Raji (cell line): Measurements from ENCODE around the gene FRK.

Experiments used
- POLR2A ChIP-seq: IDR thresholded peaks from 2 replicates; pipeline ENCODE4 v1.6.1; 2011; ENCODE audit warnings: low read depth, low read length, control low read depth; ENCODE audit not compliant: insufficient read depth

Gene FRK

DNA sequence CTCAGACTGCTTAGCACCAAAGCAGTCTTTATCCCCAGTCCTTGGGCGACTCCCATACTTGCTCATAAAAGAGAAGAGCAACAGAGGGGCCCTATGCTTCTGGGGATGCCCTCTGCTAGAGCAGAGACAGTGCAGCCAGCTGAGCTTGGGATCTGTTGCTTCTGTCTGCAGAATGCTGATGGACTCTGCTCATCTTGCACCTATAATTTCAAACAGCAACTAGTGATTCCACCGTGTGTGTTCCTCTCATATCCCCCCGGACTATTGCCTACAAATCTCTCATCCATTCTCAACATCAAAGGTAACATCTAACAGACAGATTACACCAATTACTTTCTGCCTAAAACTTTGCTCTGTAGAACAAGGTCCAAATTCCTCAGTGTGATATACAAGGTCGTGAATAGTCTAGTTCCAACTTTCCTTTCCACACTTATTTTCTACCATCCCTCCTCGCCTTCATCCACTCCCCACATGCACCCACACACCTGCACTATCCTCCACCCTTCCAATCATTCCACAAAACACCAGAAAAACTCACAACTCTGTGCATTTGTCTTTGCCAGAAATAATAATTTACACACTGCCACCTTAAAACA lies 62.6 kb downstream of the FRK start:
- TF ChIP-seq POLR2A: no peak

DNA sequence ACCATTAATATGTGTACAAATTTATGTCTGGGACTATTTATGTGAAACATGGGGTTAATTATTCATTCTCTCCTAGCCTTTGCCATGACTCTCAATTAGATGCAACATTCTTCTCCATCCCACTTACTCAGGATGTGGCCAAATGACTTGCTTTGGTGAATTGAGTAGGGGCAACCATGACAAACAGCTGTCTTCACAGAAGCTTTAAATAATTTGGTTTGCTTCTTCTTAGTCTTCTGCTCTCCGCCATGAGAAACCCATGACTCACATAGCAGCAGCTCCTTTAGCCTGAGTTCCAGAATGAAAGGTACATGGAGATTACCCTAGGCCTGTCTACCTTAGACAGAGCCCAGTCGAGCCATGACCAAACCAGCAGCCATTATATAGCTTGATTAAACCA lies 74.7 kb downstream of the FRK start:
- TF ChIP-seq POLR2A: no peak

GRCh38 chr6:115984809-115985208 lies 75.9 kb downstream of the FRK start:
- no peak for TF ChIP-seq POLR2A

DNA sequence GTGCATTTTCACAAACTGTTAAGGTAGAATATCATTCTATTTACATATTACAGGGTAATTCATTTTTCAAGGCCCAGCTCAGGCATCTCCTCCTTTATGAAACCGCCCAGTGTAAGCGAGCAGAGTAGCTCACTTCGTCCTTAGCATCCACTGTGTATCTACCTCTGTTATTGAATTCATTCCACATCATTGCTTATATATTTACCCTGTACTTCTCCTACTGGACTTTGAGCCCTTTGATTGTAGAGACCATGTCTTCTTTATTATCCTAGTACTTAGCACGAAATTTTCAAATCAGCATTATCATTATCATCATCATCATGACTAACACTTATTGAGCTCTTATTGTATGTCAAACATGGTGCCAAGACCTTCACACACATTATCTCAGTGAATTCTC lies 76.7 kb downstream of the FRK start:
- TF ChIP-seq POLR2A: no peak

- no peak for TF ChIP-seq POLR2A
Measured at GRCh38 chr6:115982453-115982852, 78.2 kb downstream of the FRK start.

DNA sequence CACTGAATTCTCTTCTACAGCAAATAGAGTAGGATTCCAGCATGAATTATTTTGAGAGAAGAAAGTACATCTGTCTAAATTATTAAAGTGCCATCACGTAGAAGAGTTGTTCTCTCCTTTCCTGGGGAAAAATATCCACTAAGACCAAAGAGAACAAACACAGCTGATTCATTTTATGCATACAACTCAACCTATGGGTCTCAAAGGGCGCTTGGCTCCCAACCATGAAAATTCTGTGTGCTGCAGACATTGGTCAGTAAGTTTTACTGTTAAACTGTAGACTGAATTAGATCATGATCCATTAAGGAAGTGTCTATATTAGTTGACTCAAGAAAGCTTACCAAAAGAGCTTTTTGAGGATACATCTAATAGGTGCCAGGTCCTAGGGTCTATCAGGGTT lies 83.5 kb downstream of the FRK start:
- TF ChIP-seq POLR2A: no peak

DNA sequence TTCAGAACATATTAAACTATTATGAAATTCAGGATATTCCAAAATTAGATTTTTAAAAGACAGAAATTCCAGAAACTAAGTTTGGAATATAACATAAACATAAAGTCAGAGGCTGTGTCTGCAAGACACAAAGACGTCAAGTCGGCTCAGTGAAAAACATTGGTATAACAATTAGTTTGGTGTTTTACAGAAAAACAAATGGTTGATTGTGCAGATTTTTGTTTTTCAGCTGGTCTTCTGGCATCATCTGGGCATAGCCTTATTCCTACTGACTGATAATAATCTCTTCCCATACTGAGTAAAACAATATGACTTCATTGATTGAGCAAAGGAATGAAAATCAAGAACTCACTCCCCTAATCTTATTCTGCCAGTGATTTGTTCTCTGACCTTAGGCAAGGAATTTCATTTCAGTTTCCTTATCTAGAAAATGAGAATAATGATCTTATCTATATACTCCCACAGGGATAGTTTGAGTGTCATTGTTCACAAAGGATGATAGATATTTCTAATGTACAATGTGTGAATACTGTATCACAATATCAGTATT lies 84.3 kb downstream of the FRK start:
- TF ChIP-seq POLR2A: no peak

DNA sequence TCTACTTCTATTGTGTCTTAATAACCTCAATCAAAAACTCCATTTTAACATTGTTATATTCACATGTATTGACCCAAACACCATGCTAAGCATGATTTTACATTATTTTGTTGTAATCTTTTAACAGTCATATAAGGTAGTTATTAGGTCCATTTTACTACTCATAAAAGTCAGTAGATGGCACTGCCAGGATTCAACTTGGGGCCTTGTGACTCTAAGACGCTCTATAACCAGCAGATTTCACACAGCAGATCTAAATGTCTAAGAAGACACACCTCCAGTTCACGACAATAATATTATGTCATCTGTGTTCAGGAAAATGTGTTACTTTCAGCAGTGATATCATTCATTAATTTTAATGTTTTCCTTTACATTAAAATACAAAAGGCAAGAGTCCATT lies 88.0 kb downstream of the FRK start:
- TF ChIP-seq POLR2A: no peak

DNA sequence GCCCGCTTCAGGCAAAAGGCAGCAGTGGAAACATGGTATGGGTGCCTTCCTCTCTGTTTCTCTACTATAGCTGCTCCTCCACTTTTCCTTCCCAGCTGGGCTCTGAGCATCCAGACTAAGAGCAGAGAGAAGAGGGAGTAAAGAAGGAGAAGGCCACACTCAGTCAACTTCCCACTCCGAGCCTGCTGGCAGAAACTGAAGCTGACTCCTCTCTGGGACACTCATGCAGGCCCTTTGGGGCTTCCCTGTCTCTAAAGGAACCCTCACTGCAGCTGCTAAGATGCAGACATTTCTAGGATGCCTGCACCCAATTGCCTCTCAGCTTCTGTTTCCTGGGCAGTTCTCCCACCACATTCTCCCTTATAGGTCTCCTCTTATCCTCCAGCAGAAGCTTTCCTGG lies 88.9 kb downstream of the FRK start:
- no peak for TF ChIP-seq POLR2A

- TF ChIP-seq POLR2A: no peak
Measured at GRCh38 chr6:115969930-115970273, 90.8 kb downstream of the FRK start.

GRCh38 chr6:115969207-115969929 lies 91.3 kb downstream of the FRK start:
- TF ChIP-seq POLR2A: no peak

DNA sequence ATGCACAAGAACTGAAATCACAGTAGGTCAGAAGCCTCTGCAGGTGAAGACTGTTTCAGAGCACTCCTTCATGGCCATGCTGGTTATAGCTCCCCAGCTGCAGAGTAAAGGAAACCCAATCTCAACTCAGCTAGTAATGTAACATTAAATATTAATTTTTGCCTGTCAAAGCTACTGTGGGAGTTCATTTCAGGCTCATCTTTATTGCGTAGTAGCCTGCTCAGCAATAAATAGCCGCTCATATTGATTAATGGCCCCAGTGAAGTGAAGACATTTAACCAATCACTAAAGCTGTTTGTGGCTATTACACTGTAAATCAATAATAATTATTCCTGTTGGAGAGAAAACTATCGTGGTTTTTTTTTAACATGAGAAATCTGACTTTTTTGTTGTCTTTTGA lies 101.7 kb downstream of the FRK start:
- no peak for TF ChIP-seq POLR2A

GRCh38 chr6:115954740-115955139 lies 106.0 kb downstream of the FRK start:
- no peak for TF ChIP-seq POLR2A

GRCh38 chr6:115948751-115949150 lies 111.9 kb downstream of the FRK start:
- no peak for TF ChIP-seq POLR2A

- no peak for TF ChIP-seq POLR2A
Measured at GRCh38 chr6:115947966-115948541, 112.6 kb downstream of the FRK start.

DNA sequence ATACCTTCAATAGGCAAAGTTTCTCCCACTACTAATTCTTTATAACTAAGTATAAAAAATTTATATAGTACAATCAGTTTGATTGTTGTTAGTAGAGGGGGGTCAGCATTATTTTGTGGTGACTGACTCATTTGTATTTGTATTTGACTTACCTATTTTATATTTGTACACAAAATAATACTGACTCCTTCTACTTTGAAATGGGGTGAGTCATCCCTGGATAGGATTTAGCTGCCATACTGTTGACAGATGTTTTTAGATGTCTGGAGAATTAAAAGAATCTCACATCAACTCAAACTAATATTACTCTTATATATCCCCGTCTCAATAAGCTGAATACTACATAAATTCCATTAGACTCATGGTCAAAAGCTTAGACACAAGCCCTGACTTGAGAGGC lies 114.9 kb downstream of the FRK start:
- no peak for TF ChIP-seq POLR2A
